ENCODE results near the gene GSTP1. TPM values are rescaled to one million over a fixed set of nuclear protein-coding genes. Genes with fewer than 3 reads are reported as not detected.

The GSTP1 gene
- total RNA-seq, 4 donors from 2014 or later: 399 to 826 (median 474) TPM

- TF ChIP-seq CTCF (IDR thresholded peaks at IDR 0.05; ENCODE audit: low read depth): no peak
Observed at GRCh38 chr11:67629386-67630227, 46.0 kb downstream of the GSTP1 start, which contains the start of gene NUDT8. NUDT8 (minus strand) TSS chr11:67629937; CDS start chr11:67629911, 26 bp downstream.

GRCh38 chr11:67630228-67630942 lies 46.8 kb downstream of the GSTP1 start:
- TF ChIP-seq CTCF (IDR thresholded peaks at IDR 0.05; ENCODE audit: low read depth): no peak

GRCh38 chr11:67630943-67631331 lies 47.3 kb downstream of the GSTP1 start:
- TF ChIP-seq CTCF (IDR thresholded peaks at IDR 0.05; ENCODE audit: low read depth): no peak

- no peak for TF ChIP-seq CTCF (IDR thresholded peaks at IDR 0.05; ENCODE audit: low read depth)
Observed at GRCh38 chr11:67631411-67631810, 47.8 kb downstream of the GSTP1 start.

GRCh38 chr11:67631853-67632174 lies 48.2 kb downstream of the GSTP1 start:
- TF ChIP-seq CTCF (IDR thresholded peaks at IDR 0.05; ENCODE audit: low read depth): no peak

GRCh38 chr11:67632175-67632981 lies 48.8 kb downstream of the GSTP1 start:
- no peak for TF ChIP-seq CTCF (IDR thresholded peaks at IDR 0.05; ENCODE audit: low read depth)

All from subcutaneous adipose tissue (tissue), 4 donors.